Activated CD4-positive, alpha-beta T cell treated with anti-CD3 and anti-CD28 coated beads, Interleukin-10, Interleukin-2, amounts not matched to agents 100 ng/mL and 50 ng/mL, durations not matched to agents 16 hours and 8 hours (primary cell): ENCODE data around the gene AMBN.
A peak's percentile ranks its signal among the peaks of the same experiment; 100 is the strongest.
"Not testable (repeated sequence)": the region's sequence is repeated elsewhere in the genome, so short reads cannot be mapped to it uniquely, and the experiment has no call there.

Experiments
- DNase-seq: peaks from one replicate; pipeline ENCODE4 v3.0.0-alpha.2; 2020

The AMBN gene

GRCh38 chr4:70613306-70614183, 21.5 kb downstream of the AMBN start:
- no peak for DNase-seq

DNA sequence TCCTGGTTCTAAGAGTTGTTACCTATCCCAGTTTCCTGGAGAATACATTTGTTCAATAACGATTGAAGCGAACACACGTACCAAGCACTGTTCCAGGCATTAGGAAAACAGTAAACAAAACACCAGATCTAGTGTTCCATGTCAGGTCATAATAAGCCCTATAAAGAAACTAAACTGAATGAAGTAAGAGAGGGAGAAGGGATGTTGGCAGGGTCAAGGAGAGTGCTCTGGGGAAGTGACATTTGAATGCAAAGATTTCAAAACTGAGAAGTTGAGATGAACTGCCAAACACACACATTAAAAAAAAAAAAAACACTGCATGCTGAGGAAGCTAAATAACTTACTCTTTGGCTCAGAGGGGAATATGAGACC, 22.1 kb downstream of the AMBN start:
- no peak for DNase-seq

DNA sequence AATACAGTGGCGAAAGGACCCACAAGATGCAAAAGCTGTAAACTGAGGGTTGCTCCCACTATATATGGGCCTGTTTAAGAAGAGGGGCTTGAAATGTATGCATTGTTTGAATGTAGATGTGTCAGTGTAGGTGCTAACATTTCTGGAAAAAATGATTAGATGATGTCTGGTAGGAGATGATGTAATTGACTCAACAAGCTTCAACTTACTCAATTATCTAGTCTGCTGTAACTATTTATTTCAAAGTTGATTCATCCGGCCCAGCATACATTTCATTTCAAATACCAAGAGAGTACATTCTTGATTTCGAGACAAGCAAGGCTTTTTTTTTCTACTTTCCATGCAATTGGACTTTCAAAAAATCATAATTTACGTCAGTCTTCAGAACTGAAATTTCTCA, 27.2 kb downstream of the AMBN start:
- no peak for DNase-seq

DNA sequence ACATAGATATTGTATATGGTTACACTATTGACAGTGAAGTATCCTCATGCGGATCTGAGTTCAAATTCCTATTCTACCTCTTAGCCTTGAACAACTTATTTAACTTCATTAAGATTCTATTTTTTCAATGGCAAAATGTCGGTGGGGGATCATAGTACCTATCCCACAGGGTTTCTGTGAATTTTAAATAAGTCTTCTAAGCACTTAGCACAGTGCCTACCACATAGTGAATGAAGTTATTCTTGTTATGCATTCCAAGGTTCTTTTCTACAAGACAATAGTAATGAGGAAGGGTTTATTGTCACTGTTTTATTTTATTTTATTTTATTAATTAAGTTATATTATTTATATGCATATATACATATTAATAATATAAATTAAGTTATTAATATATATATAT, 27.7 kb downstream of the AMBN start:
- no peak for DNase-seq

DNA sequence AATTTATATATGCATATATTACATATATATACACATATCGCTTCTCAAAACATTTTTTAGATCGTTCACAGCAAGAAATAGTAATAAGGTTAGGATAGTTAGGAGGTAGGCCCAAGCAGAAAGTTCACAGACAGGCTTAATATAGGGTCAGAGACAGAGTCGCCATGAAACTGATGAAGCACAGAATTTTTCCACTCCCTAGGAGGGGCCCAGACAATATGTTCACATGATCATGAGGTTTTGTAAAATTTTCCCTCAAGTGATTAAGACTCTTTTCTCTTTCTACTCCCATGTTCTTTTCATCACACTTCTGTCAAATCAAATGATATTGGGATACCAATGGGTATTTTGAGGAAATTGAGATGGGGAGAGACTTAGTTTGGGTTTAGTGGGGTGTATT, 31.3 kb downstream of the AMBN start:
- DNase-seq = no peak

GRCh38 chr4:70624226-70624793, 32.3 kb downstream of the AMBN start:
- DNase-seq = no peak

DNA sequence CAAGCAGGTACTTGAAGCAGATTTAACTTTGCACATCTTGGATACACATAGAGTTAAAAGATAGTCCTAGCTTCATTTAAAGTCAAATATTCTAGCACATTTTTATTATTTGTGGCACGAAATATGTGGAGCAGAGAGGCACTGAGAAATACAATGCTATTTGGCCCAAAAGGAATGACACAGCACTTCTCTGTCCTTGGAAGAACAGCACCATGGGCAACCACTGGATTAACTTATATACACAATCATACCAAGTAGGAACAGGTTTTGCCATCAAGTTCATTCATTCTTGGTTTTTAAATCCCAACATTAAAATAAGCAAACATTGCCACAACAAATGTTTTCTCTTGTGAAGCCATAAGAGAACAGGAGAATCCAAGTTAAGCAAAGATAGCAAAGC, 35.6 kb downstream of the AMBN start:
- no peak for DNase-seq

GRCh38 chr4:70628444-70628843, 36.4 kb downstream of the AMBN start, which contains the start of gene ENAM:
Gene ENAM (plus strand): TSS chr4:70628744. CDS start chr4:70629501, 757 bp downstream.
- DNase-seq = no peak

DNA sequence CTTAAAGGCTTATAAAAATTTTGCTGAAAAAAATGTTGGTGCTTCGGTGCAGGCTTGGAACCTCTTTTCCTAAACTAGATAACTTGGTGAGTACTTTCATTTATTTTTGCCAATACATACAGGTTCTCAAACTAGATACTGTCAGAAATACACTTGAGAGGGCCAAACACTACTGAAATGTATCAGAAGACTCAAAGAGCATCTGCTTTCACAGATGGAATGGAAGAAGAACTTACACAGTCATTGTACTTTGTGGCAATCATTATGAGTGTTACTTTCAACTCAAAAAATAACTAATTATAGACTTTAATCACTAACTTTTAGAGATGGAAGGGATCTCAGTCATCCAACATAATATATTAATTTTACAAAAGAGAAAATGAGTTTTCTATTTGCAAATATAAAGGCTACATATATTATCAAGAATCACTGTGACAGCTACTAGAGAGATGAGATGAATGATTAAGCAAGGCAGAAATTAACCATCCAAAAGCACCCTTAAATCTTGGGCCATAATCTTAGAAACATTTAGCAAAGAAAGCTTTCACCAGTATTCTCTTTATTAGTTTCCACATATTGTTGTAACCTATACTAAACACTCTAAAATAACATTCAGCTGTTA, 37.5 kb downstream of the AMBN start:
- peak; percentile 20 for DNase-seq

DNA sequence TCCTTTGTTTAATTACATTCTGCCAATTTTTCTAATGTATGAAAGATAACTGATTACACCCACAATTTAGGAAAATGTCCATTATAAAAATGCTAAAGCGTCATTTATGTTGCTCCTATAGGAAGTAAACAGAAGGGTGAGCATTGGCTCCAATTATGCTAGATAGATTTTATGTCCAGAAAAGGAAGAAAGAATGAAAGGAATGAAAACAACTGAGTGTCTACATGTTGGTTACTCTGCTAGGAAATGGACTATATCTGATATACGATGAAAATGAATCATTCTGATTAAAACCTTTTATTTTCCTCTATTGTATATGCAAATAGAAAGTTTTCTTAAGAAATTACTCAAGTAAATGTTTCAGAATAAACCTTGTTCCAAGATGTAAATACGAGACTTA, 38.1 kb downstream of the AMBN start:
- DNase-seq = no peak

- no peak for DNase-seq
These were observed 40.0 kb downstream of the AMBN start for GRCh38 chr4:70632028-70632427.

DNA sequence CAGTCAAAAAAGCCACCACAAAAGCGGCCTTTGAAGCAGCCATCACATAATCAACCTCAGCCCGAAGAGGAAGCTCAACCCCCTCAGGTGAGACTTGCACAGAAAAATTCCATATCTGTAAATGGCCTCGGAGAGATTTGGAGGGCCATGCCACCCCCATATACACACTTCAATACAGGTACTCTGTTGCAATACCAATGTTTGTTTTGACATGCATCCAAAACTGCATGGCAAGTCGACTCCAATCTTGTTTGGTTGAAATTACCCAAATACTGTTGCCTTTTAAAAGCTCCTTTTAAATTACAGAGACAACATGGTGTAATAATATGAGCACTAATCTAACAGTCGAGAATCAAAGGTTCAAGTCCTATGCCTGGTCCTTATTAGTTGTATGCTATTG, 42.4 kb downstream of the AMBN start:
- no peak for DNase-seq

GRCh38 chr4:70637239-70637913, 45.3 kb downstream of the AMBN start:
- DNase-seq = no peak

DNA sequence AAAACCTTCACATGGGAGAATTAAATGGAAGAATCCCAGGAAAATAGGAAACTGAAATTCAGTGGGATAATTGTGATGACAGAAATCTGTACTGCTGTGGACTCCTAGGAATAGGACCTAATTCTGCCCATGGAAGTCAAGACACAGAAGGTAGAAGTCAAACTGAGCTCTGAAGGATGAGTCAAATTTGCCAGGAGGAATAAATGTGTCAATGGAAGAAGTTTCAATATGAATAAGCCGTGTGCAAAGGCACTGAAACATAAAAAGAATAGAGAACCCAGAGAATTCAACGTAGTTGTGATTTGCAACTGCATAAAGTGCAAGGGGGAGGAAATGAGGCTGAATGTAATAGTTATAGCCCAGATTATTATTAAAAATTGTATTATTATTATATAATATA, 48.1 kb downstream of the AMBN start:
- peak; percentile 45 for DNase-seq

GRCh38 chr4:70650741-70651140, 58.7 kb downstream of the AMBN start:
- not testable (repeated sequence) for DNase-seq

- DNase-seq = peak; percentile 35
These were observed 59.9 kb downstream of the AMBN start for GRCh38 chr4:70651864-70652506.

DNA sequence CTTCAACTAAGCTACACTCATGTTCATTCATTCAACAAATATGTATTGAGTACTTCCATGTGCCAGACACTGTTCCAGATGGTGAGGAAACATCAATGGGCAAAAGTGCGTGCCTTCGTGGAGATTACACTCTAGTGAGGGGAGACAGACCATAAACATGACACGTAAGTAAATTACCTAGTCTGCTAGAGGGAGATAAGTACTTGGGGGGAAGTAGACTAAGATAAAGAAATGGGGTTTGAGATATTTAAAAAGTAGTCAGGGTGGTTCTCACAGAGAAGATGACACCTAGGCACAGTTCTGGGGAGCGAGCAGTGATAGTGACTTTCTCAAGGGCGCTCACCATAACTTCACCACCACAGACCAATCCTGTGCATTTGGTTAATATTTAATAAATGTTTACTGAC, 62.6 kb downstream of the AMBN start:
- no peak for DNase-seq
